Suprapubic skin (tissue), 3 donors: ENCODE data around the gene TTC39C.

Experiments used
- CTCF ChIP-seq, 2 donors: fragments of 200-600 bp in 1 of 2; fragments of 450-650 bp in 1 of 2; sonication (generic) in 1 of 2; IDR thresholded peaks; one replicate each; pipeline ENCODE4 v1.5.1; 2016 to 2019; ENCODE audit warnings: antibody characterized with exemption in 2 of 2, mild to moderate bottlenecking in 1 of 2, moderate library complexity in 1 of 2
- EP300 ChIP-seq: sonication (generic); formaldehyde crosslinking; IDR thresholded peaks from one replicate; pipeline ENCODE4 v1.6.1; 2017; ENCODE audit warnings: antibody characterized with exemption

GRCh38 chr18:24120676-24121075, 106.1 kb downstream of the TTC39C start:
- TF ChIP-seq CTCF (IDR thresholded peaks at IDR 0.05) (no peak), EP300 (no peak)
